Chondrocyte (in vitro differentiated cells): ENCODE data around the gene THAP7. TPM values are rescaled to one million over a fixed set of nuclear protein-coding genes. Genes with fewer than 3 reads are reported as not detected.
A peak's percentile ranks its signal among the peaks of the same experiment; 100 is the strongest.

Experiments used
- DNase-seq: peaks from one replicate; pipeline ENCODE4 v3.0.0; 2021; ENCODE audit warnings: mixed read lengths, low spot score
- H3K27ac Mint-ChIP-seq: one replicate; pipeline ENCODE4 v1.8.0; 2021; ENCODE audit warnings: mild to moderate bottlenecking, moderate library complexity, mixed read lengths; ENCODE audit not compliant: unreplicated experiment
- H3K27me3 Mint-ChIP-seq: 2 replicates; pipeline ENCODE4 v1.8.0; 2021; ENCODE audit warnings: low read depth, mixed read lengths
- H3K36me3 Mint-ChIP-seq: 2 replicates; pipeline ENCODE4 v1.8.0; 2021; ENCODE audit warnings: low read depth, mixed read lengths
- H3K4me1 Mint-ChIP-seq: 2 replicates; pipeline ENCODE4 v1.8.0; 2021; ENCODE audit warnings: low read depth, mild to moderate bottlenecking, mixed read lengths
- H3K4me3 Mint-ChIP-seq: one replicate; pipeline ENCODE4 v1.8.0; 2021; ENCODE audit warnings: mild to moderate bottlenecking, moderate library complexity, mixed read lengths; ENCODE audit not compliant: unreplicated experiment
- H3K9me3 Mint-ChIP-seq: 2 replicates; pipeline ENCODE4 v1.8.0; 2021; ENCODE audit warnings: low read depth, mixed read lengths
- total RNA-seq: library from RNA; stranded (reverse); gene quantifications from 3 replicates; pipeline ENCODE4 v1.2.1, GENCODE V29; 2021
- TF ChIP-seq, protein P1 (sequence below): fragments of 200-600 bp; sonication (generic); IDR thresholded peaks from 2 replicates; pipeline ENCODE4 v1.5.0; 2021; ENCODE audit warnings: antibody characterized with exemption, mild to moderate bottlenecking, moderate library complexity

Gene THAP7
- total RNA-seq, 1 donor from 2014 or later: 15.7 TPM

DNA sequence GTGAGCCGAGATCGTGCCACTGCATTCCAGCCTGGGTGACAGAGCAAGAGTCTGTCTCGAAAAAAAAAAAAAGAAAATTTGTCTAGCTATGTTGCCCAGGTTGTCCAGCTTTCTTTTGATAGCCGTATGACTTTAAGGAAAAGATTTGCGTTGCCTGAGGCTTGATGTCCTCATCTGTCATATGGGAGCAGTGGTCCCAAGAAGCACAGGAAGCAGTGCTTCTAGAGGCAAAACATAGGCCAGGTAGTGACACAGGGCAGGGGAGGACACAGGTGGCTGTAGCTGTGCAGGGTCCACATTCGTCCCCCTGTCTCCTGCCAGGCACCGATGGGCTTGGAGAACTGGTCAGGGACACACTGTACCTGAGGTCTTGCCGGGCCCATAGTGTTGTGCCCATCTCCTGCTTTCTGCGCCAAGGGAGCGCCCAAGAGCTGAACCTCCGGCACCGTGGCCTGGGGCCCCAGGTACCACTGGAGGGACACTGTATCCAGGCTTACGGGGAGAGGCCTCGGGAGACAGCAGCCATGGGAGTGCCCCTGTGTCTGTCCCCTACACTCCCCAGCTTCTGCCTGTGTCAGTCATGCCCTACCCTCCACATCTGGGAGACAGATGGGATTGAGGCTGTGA, 45.2 kb upstream of the THAP7 start:
- Mint-ChIP-seq H3K27me3 (no peaks in the 10 kb centered on the region), H3K9me3 (no peaks in the 10 kb centered on the region), H3K36me3 (no peaks in the 10 kb centered on the region), H3K4me3 (no peak overlapping the region), H3K27ac (no peak overlapping the region), H3K4me1 (peaks cover 37% of the 10 kb centered on the region)
- no peak for DNase-seq
- TF ChIP-seq, protein P1, sequence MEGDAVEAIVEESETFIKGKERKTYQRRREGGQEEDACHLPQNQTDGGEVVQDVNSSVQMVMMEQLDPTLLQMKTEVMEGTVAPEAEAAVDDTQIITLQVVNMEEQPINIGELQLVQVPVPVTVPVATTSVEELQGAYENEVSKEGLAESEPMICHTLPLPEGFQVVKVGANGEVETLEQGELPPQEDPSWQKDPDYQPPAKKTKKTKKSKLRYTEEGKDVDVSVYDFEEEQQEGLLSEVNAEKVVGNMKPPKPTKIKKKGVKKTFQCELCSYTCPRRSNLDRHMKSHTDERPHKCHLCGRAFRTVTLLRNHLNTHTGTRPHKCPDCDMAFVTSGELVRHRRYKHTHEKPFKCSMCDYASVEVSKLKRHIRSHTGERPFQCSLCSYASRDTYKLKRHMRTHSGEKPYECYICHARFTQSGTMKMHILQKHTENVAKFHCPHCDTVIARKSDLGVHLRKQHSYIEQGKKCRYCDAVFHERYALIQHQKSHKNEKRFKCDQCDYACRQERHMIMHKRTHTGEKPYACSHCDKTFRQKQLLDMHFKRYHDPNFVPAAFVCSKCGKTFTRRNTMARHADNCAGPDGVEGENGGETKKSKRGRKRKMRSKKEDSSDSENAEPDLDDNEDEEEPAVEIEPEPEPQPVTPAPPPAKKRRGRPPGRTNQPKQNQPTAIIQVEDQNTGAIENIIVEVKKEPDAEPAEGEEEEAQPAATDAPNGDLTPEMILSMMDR: no peak

DNA sequence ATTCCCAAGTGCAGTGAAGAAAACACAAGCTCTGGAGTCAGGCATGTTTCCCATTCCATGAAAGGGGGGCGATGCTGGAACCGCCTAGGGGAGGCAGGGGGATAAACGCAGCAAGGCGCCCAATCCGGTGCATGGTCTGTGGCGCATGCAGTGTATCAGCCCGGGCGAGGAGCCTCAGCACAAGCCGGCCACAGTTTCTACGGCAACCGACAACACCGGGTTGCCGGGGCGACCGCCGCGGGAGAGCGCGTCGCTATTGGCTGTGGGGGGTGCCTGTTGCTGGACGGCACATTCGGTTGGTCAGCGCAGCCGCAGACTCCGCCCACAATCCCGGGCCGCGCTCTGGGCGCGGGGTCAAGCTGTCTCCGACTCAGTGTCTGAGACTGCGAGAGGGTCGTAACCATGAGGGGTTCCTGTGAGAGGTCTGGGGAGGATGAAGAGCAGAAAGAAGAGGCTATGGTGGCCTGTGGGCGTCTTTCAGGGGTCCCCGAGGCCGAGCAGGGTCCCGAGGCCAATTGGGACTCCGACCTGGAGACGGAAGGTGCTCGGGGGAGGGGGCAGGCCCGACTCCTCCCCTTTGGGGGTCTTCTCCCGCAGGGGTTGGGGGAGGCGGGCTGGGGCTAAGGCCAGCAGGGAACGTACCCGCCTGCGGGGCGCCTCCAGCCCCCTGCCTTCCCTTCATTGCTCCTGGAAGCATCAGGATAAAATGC, 43.8 kb upstream of the THAP7 start, which contains the start of gene LRRC74B:
Gene LRRC74B (plus strand): TSS at position 362 of the 710 bp plus-strand sequence. CDS start 41 bp downstream, at position 403.
- peak within 1 kb of the TSS; percentile 99 for H3K27ac Mint-ChIP-seq
- DNase-seq: no peak
- no peaks in the 10 kb centered on the region for H3K36me3 Mint-ChIP-seq
- no peaks in the 10 kb centered on the region for H3K27me3 Mint-ChIP-seq
- no peaks in the 10 kb centered on the region for H3K9me3 Mint-ChIP-seq
- TF ChIP-seq, protein P1: no peak
- peak within 1 kb of the TSS; percentile 86 for H3K4me3 Mint-ChIP-seq
- H3K4me1 Mint-ChIP-seq: peaks cover 40% of the 10 kb centered on the region

DNA sequence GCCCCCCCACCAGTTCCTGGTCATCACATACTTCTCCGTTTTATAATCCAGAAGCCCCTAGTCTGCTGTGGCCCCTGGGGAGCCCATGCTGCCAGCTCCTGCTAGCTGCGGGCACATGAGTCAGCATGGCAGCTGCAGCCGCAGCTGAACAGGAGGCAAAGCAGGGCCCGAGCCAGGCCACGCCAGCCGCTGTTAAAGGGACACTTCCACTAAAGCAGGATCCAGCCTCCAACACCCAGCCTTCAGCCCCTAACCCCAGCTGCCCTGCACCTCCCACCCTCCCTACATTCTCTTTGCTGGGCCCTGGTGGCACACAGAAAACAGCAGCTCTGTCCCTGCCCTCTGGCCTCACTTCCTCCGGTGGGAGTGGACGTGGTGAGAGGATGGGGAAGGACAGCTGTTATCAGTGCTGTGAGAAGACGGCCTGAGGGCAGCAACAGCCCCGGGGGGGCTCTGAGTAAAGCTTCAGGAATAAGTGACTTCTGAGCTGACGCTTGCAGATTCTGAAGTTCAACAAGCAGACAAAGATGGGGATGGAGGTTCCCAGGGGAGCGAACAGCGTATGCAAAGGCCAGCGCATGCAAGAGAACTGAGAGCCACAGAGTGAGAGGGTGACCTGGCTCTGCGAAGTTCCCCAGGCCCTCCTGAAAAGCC, 43.1 kb upstream of the THAP7 start:
- Mint-ChIP-seq H3K4me1 (peaks cover 43% of the 10 kb centered on the region), H3K27ac (peak overlapping the region; percentile 99), H3K36me3 (no peaks in the 10 kb centered on the region), H3K9me3 (no peaks in the 10 kb centered on the region), H3K27me3 (no peaks in the 10 kb centered on the region), H3K4me3 (peak overlapping the region; percentile 86)
- DNase-seq: no peak
- TF ChIP-seq, protein P1: no peak

DNA sequence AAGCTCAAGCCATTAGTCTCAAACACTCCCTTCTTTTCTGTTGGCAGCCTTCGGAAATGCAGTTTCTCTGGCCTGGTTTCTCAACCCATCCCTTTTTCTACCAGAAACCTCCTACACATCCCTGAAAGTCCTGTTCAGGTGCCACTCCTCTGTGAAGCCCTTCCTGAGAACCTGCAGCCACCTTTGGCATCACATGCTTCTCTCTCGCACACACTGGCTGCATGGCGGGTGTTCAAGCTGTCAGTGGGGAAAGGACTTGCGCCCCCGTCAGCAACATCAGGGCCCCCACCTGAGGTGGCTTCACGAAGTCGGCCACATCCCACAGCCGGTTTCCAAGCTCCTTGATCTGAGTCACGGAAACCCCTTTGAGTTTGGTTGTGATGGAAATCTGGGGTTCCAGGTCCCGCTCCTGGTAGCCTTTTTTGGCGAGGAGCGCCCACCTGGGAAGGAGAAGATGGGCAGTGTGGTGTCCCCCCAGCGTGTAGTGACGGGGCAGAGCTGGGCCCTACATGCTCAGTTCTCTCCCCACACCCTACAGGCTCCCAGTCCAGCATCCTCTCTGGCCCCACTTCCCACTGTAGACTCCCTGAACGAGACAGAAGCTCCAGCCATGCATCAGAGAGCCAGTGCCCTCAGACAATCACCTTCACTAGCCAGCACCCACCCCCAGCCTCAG, 42.1 kb upstream of the THAP7 start:
- H3K4me1 Mint-ChIP-seq: peaks cover 47% of the 10 kb centered on the region
- no peak overlapping the region for H3K27ac Mint-ChIP-seq

More for the DNA sequence above, 42.1 kb upstream of the THAP7 start:
- Mint-ChIP-seq H3K4me3 (peak overlapping the region; percentile 86), H3K36me3 (no peaks in the 10 kb centered on the region), H3K27me3 (no peaks in the 10 kb centered on the region), H3K9me3 (no peaks in the 10 kb centered on the region)
- TF ChIP-seq, protein P1: no peak
- no peak for DNase-seq
